HG03442 (cell line): ENCODE measurements around the gene CPZ.

Experiments used
- ATAC-seq: cut with Tn5 transposase; IDR thresholded peaks from one replicate; pipeline ENCODE4 v1.9.1; 2021; ENCODE audit warnings: mild to moderate bottlenecking, moderate library complexity; ENCODE audit not compliant: unreplicated experiment

The CPZ gene

GRCh38 chr4:8592366-8593263 is at the start of gene CPZ:
CPZ (plus strand) TSS chr4:8592765; CDS start chr4:8592834, 69 bp downstream.
- no peak for ATAC-seq

GRCh38 chr4:8542776-8543525 is 49.6 kb upstream of the CPZ start:
- no peak for ATAC-seq

- no peak for ATAC-seq
Measured at GRCh38 chr4:8543623-8544022, 48.9 kb upstream of the CPZ start.

GRCh38 chr4:8544282-8544681 is 48.3 kb upstream of the CPZ start:
- no peak for ATAC-seq

- ATAC-seq: no peak
Measured at GRCh38 chr4:8544741-8545438, 47.7 kb upstream of the CPZ start.

- no peak for ATAC-seq
Measured at GRCh38 chr4:8545439-8545765, 47.2 kb upstream of the CPZ start.

- ATAC-seq: no peak
Measured at GRCh38 chr4:8546766-8547107, 45.8 kb upstream of the CPZ start.

- ATAC-seq: no peak
Measured at GRCh38 chr4:8547108-8547911, 45.3 kb upstream of the CPZ start.

- no peak for ATAC-seq
Measured at GRCh38 chr4:8547912-8548730, 44.4 kb upstream of the CPZ start.

GRCh38 chr4:8548731-8549351 is 43.7 kb upstream of the CPZ start:
- ATAC-seq: no peak

- no peak for ATAC-seq
Measured at GRCh38 chr4:8549352-8549931, 43.1 kb upstream of the CPZ start.

- no peak for ATAC-seq
Measured at GRCh38 chr4:8550691-8551090, 41.9 kb upstream of the CPZ start.

- ATAC-seq: no peak
Measured at GRCh38 chr4:8552024-8552423, 40.5 kb upstream of the CPZ start.

- no peak for ATAC-seq
Measured at GRCh38 chr4:8552581-8553205, 39.9 kb upstream of the CPZ start.

- no peak for ATAC-seq
Measured at GRCh38 chr4:8553216-8553615, 39.3 kb upstream of the CPZ start.

- ATAC-seq: no peak
Measured at GRCh38 chr4:8553991-8554405, 38.6 kb upstream of the CPZ start.

- ATAC-seq: no peak
Measured at GRCh38 chr4:8554555-8555100, 37.9 kb upstream of the CPZ start.

GRCh38 chr4:8555716-8556115 is 36.8 kb upstream of the CPZ start:
- ATAC-seq: no peak
